HepG2 (cell line): ENCODE results near the gene HDAC5. TPM values are rescaled to one million over a fixed set of nuclear protein-coding genes. Genes with fewer than 3 reads are reported as not detected.

Experiments
- BRCA1 ChIP-seq: sonication (generic); formaldehyde crosslinking; IDR thresholded peaks from 2 replicates; pipeline ENCODE4 v1.4.0; 2020; ENCODE audit warnings: missing genetic modification reagents
- CREM ChIP-seq, 2 experiments: sonication (generic) in 1 of 2; formaldehyde crosslinking in 1 of 2; IDR thresholded peaks; 2 replicates each; pipeline versions ENCODE4 v1.4.0 to v1.6.1; 2016 to 2020; ENCODE audit warnings: antibody characterized with exemption in 1 of 2, mild to moderate bottlenecking in 1 of 2, missing genetic modification reagents in 1 of 2
- KAT7 ChIP-seq: IDR thresholded peaks from 2 replicates; pipeline ENCODE4 v1.6.1; 2018; ENCODE audit warnings: borderline replicate concordance, missing compliant biosample characterization
- KLF11 ChIP-seq: IDR thresholded peaks from 2 replicates; pipeline ENCODE4 v1.6.1; 2016; ENCODE audit warnings: missing compliant biosample characterization
- LRRFIP1 ChIP-seq: sonication (generic); formaldehyde crosslinking; conservative IDR thresholded peaks from 2 replicates; pipeline ENCODE4 v1.4.0; 2020; ENCODE audit warnings: missing genetic modification reagents
- NFIB ChIP-seq: sonication (generic); formaldehyde crosslinking; IDR thresholded peaks from 2 replicates; pipeline ENCODE4 v1.9.0; 2021; ENCODE audit warnings: missing genetic modification reagents, mild to moderate bottlenecking, borderline replicate concordance
- NPAS2 ChIP-seq: sonication (generic); formaldehyde crosslinking; IDR thresholded peaks from 2 replicates; pipeline ENCODE4 v1.8.0; 2022; ENCODE audit warnings: mild to moderate bottlenecking, missing genetic modification reagents, borderline replicate concordance
- NR2C2 ChIP-seq: sonication (generic); formaldehyde crosslinking; IDR thresholded peaks from 2 replicates; pipeline ENCODE4 v1.4.0; 2020; ENCODE audit warnings: missing genetic modification reagents, mild to moderate bottlenecking, moderate library complexity, borderline replicate concordance
- PRPF4 ChIP-seq: fragments of 200-400 bp; formaldehyde crosslinking; IDR thresholded peaks from 2 replicates; pipeline ENCODE4 v1.6.1; 2016; ENCODE audit warnings: low read length, low read depth; ENCODE audit not compliant: poor library complexity, severe bottlenecking
- SCMH1 ChIP-seq: sonication (generic); formaldehyde crosslinking; IDR thresholded peaks from 2 replicates; pipeline ENCODE4 v1.9.0; 2021; ENCODE audit warnings: missing genetic modification reagents, mild to moderate bottlenecking, borderline replicate concordance
- SP140L ChIP-seq: sonication (generic); formaldehyde crosslinking; IDR thresholded peaks from 2 replicates; pipeline ENCODE4 v1.4.0; 2020; ENCODE audit warnings: missing genetic modification reagents, borderline replicate concordance
- U2AF1 ChIP-seq: fragments of 200-400 bp; formaldehyde crosslinking; optimal IDR thresholded peaks from 2 replicates; pipeline ENCODE3; 2017; ENCODE audit warnings: mild to moderate bottlenecking, low read depth, low read length
- ZFP36L2 ChIP-seq: sonication (generic); formaldehyde crosslinking; IDR thresholded peaks from 2 replicates; pipeline ENCODE4 v1.4.0; 2020; ENCODE audit warnings: missing genetic modification reagents
- ZFP82 ChIP-seq: sonication (generic); formaldehyde crosslinking; IDR thresholded peaks from 2 replicates; pipeline ENCODE4 v1.5.1; 2020; ENCODE audit warnings: mild to moderate bottlenecking, missing genetic modification reagents, borderline replicate concordance
- ZFP90 ChIP-seq: sonication (generic); formaldehyde crosslinking; IDR thresholded peaks from 2 replicates; pipeline ENCODE4 v1.8.0; 2022; ENCODE audit warnings: missing genetic modification reagents, mild to moderate bottlenecking, inconsistent platforms, borderline replicate concordance
- ZNF280D ChIP-seq: sonication (generic); formaldehyde crosslinking; IDR thresholded peaks from 2 replicates; pipeline ENCODE4 v1.5.1; 2020; ENCODE audit warnings: mild to moderate bottlenecking, missing genetic modification reagents
- ZNF468 ChIP-seq: sonication (generic); formaldehyde crosslinking; IDR thresholded peaks from 2 replicates; pipeline ENCODE4 v1.8.0; 2022; ENCODE audit warnings: mild to moderate bottlenecking, moderate library complexity, missing genetic modification reagents
- ZNF503 ChIP-seq: sonication (generic); formaldehyde crosslinking; IDR thresholded peaks from 2 replicates; pipeline ENCODE4 v1.4.0; 2020; ENCODE audit warnings: missing genetic modification reagents
- ZNF616 ChIP-seq: sonication (generic); formaldehyde crosslinking; IDR thresholded peaks from 2 replicates; pipeline ENCODE4 v1.5.0; 2020; ENCODE audit warnings: low read depth, mild to moderate bottlenecking, missing genetic modification reagents
- ZNF749 ChIP-seq: sonication (generic); formaldehyde crosslinking; IDR thresholded peaks from 2 replicates; pipeline ENCODE4 v1.8.0; 2022; ENCODE audit warnings: mild to moderate bottlenecking, missing genetic modification reagents, moderate library complexity, borderline replicate concordance
- ZNF75D ChIP-seq: sonication (generic); formaldehyde crosslinking; IDR thresholded peaks from 2 replicates; pipeline ENCODE4 v1.8.1; 2023; ENCODE audit warnings: missing genetic modification reagents, mild to moderate bottlenecking, borderline replicate concordance
- polyA plus RNA-seq, 8 experiments: library from polyadenylated mRNA; depleted of rRNA in 3 of 8; stranded (reverse) in 7 of 8; unstranded in 1 of 8; fragments of >200 nt; fragmentation: Illumina TruSeq in 4 of 8; extraction: Trizol in 4 of 8; gene quantifications; 2 replicates each; pipeline versions ENCODE4 v1.2.1 to v1.2.3, GENCODE V29; 2011 to 2016; ENCODE audit warnings: low read depth in 4 of 8, missing spikeins in 1 of 8, mixed read lengths in 1 of 8; ENCODE audit not compliant: insufficient read depth in 1 of 8
- total RNA-seq, 5 experiments: library from RNA; depleted of rRNA; stranded (reverse); fragments of >200 nt; fragmentation: Illumina TruSeq; extraction: Trizol; gene quantifications; 2 replicates each; pipeline ENCODE4 v1.2.3, GENCODE V29; 2016; ENCODE audit warnings: low read depth in 1 of 5

The HDAC5 gene
- total and polyA plus RNA-seq, 2 of the 13 experiments (the other 11 are each of a cell fraction or from before 2014, with no cell fraction given): 46.4 to 85.4 TPM

- TF ChIP-seq ZNF280D: peak; percentile 79; the same call in 1 of the 2 replicates
- peak; percentile 96 for TF ChIP-seq ZNF749 (CRISPR knock-in tag)
- no peak for TF ChIP-seq ZNF75D (CRISPR knock-in tag)
- 0 out of 2 replicates have a peak, but pooled peaks have one; percentile 62 for TF ChIP-seq BRCA1
- no peak for TF ChIP-seq ZFP36L2
- TF ChIP-seq PRPF4: peak; percentile 30
- TF ChIP-seq U2AF1: no peak
- peak; percentile 92 for TF ChIP-seq ZFP90 (CRISPR knock-in tag)
- no peak for TF ChIP-seq NPAS2 (CRISPR knock-in tag)
- TF ChIP-seq NFIB: peak; percentile 76; the same call in 1 of the 2 replicates
- TF ChIP-seq SCMH1 (CRISPR knock-in tag): no peak
- peak; percentile 93; the same call in 1 of the 2 replicates for TF ChIP-seq KAT7 (CRISPR knock-in tag)
- TF ChIP-seq CREM (IDR thresholded peaks at IDR 0.05): peak; percentile 72
- TF ChIP-seq CREM (CRISPR knock-in tag; IDR thresholded peaks at IDR 0.05): no peak
- peak; percentile 89 for TF ChIP-seq ZNF503 (CRISPR knock-in tag)
- peak; percentile 94; the same call in 1 of the 2 replicates for TF ChIP-seq KLF11 (CRISPR knock-in tag)
- peak; percentile 97; the same call in 1 of the 2 replicates for TF ChIP-seq ZFP82
- TF ChIP-seq NR2C2: peak; percentile 99
- no peak for TF ChIP-seq SP140L
- peak; percentile 46; the same call in 1 of the 2 replicates for TF ChIP-seq ZNF616 (CRISPR knock-in tag)
- peak; percentile 30; the same call in 1 of the 2 replicates for TF ChIP-seq LRRFIP1 (CRISPR knock-in tag)
- no peak for TF ChIP-seq ZNF468
These were observed 52.8 kb downstream of the HDAC5 start, which contains the start of gene G6PC3 (continued) for GRCh38 chr17:44070455-44071197.
